Keratinocyte (primary cell): ENCODE results near the gene FBXL17. TPM values are rescaled to one million over a fixed set of nuclear protein-coding genes. Genes with fewer than 3 reads are reported as not detected.

ENCODE experiments used
- DNase-seq: peaks from one replicate; pipeline ENCODE4 v3.0.0-alpha.2; 2011; ENCODE audit warnings: low read depth, missing footprints, low spot score
- FAIRE-seq: peaks from 2 replicates; lab custom pipeline; 2011; peaks lifted over from hg19 to GRCh38; lab: Jason Lieb, UNC
- H2AFZ ChIP-seq: 2 replicates; pipeline ENCODE4 v1.6.0; 2012; ENCODE audit warnings: low read length, control low read depth, inconsistent platforms; ENCODE audit not compliant: control insufficient read depth
- H3K27ac ChIP-seq: 2 replicates; pipeline ENCODE4 v1.5.1; 2011; ENCODE audit warnings: low read length; ENCODE audit not compliant: control insufficient read depth, insufficient read depth
- H3K27me3 ChIP-seq: 3 replicates; pipeline ENCODE4 v1.6.0; 2011; ENCODE audit warnings: low read length; ENCODE audit not compliant: control insufficient read depth, insufficient read depth; ENCODE audit errors: extremely low read depth
- H3K36me3 ChIP-seq, 2 experiments: 2 replicates in 1 of 2; 3 replicates in 1 of 2; pipeline ENCODE4 v1.5.1; 2011; ENCODE audit warnings: low read length in 2 of 2, mild to moderate bottlenecking in 1 of 2; ENCODE audit not compliant: control insufficient read depth in 2 of 2, insufficient read depth in 2 of 2; ENCODE audit errors: extremely low read depth in 1 of 2
- H3K4me1 ChIP-seq: 3 replicates; pipeline ENCODE4 v1.5.1; 2011; ENCODE audit warnings: low read length; ENCODE audit not compliant: control insufficient read depth, insufficient read depth; ENCODE audit errors: extremely low read depth
- H3K4me2 ChIP-seq: 3 replicates; pipeline ENCODE4 v1.6.0; 2011; ENCODE audit warnings: low read depth, low read length; ENCODE audit not compliant: control insufficient read depth, insufficient read depth; ENCODE audit errors: extremely low read depth
- H3K4me3 ChIP-seq, 3 experiments: fragments of 200-600 bp in 1 of 3; sonication (generic) in 1 of 3; 2 replicates in 2 of 3; 3 replicates in 1 of 3; pipeline ENCODE4 v1.5.1; 2011 to 2016; ENCODE audit warnings: low read length in 3 of 3, mild to moderate bottlenecking in 3 of 3, control low read depth in 2 of 3, inconsistent platforms in 1 of 3, low read depth in 1 of 3, mixed read lengths in 1 of 3, mixed run types in 1 of 3, moderate library complexity in 1 of 3; ENCODE audit not compliant: control insufficient read depth in 2 of 3, insufficient read depth in 2 of 3; ENCODE audit errors: extremely low read depth in 1 of 3
- H3K79me2 ChIP-seq: 2 replicates; pipeline ENCODE4 v1.6.0; 2012; ENCODE audit warnings: low read length; ENCODE audit not compliant: control insufficient read depth, insufficient read depth
- H3K9ac ChIP-seq: 3 replicates; pipeline ENCODE4 v1.6.0; 2011; ENCODE audit warnings: low read length; ENCODE audit not compliant: control insufficient read depth, insufficient read depth; ENCODE audit errors: extremely low read depth
- H3K9me1 ChIP-seq: 3 replicates; pipeline ENCODE4 v1.6.0; 2011; ENCODE audit warnings: low read length; ENCODE audit not compliant: control insufficient read depth, insufficient read depth; ENCODE audit errors: extremely low read depth
- H3K9me3 ChIP-seq: 2 replicates; pipeline ENCODE4 v1.5.1; 2012; ENCODE audit warnings: low read depth, low read length; ENCODE audit not compliant: control insufficient read depth
- H4K20me1 ChIP-seq: 3 replicates; pipeline ENCODE4 v1.6.0; 2011; ENCODE audit warnings: low read length; ENCODE audit not compliant: control insufficient read depth, insufficient read depth; ENCODE audit errors: extremely low read depth
- CTCF ChIP-seq, 3 experiments: IDR thresholded peaks in 1 of 3; conservative IDR thresholded peaks in 1 of 3; optimal IDR thresholded peaks in 1 of 3; 2 replicates in 2 of 3; 3 replicates in 1 of 3; pipeline versions ENCODE3 to v1.5.1; 2011; ENCODE audit warnings: low read length in 3 of 3, mild to moderate bottlenecking in 3 of 3, moderate library complexity in 2 of 3, control low read depth in 1 of 3, inconsistent platforms in 1 of 3; ENCODE audit not compliant: insufficient read depth in 2 of 3; ENCODE audit errors: extremely low read depth in 1 of 3
- EZH2 ChIP-seq: IDR thresholded peaks from one replicate; pipeline ENCODE4 v1.6.1; 2012; ENCODE audit warnings: inconsistent platforms, mild to moderate bottlenecking, low read length, moderate library complexity
- dilution Hi-C: fragments of 300-500 bp; cut with MboI; formaldehyde crosslinking; loops from one replicate; pipeline ENCODE4 v1.7.0; 2020; ENCODE audit warnings: low sequenced_read_pairs; ENCODE audit not compliant: extremely low pct_ligation_motif_present
- polyA plus RNA-seq, 5 experiments: library from polyadenylated mRNA; depleted of rRNA in 3 of 5; stranded (reverse) in 3 of 5; stranded (forward) in 1 of 5; unstranded in 1 of 5; fragments of >200 nt; gene quantifications; 1 replicate in 1 of 5; 2 replicates in 3 of 5; 3 replicates in 1 of 5; pipeline versions ENCODE4 v1.2.1 to v1.2.3, GENCODE V29; 2011 to 2012; ENCODE audit warnings: missing spikeins in 2 of 5, low read depth in 1 of 5, low replicate concordance in 1 of 5

Gene FBXL17
- polyA plus RNA-seq, 1 donor (not counting 4 experiments of a cell fraction or from before 2014, with no cell fraction given): 5.7 TPM

DNA sequence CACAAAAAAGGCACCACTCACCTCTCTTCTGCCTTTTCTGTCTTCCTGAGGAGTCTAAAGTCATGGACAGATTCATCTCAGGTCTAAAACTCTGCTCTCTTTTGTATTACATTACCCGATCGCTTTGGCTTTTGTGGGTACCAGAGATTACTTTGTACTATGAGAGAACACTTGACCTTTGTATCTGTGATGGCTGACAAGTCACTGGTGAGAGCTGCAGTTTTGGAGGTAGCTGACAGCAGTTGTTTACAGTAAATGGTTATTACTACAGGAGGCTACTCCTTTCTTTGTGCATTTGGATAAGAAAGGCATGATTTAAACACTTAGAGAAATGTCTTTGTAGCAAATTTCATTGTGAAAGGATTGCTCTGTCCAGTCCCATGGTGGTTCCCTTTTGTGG, 307.3 kb downstream of the FBXL17 start:
- dilution Hi-C loops: no loop called here

DNA sequence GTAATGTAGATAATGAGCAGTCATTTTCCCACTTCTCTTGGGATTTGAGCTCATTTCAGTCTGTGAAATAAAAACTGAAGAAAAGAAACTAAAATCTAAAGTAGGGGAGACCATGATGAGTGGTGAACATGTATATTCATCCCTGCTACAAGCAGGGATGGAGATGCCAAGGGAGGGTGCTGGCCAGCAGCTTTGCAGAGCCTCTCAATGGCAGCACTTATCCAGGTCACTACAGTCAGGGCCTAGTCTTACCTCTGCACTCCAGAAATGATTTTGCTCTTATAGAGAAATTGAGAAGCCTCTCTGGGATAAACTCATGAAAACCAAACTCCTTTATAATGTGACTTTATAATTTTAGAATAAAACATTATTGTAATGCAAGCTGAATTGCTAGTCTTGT, 317.6 kb downstream of the FBXL17 start:
- Histone ChIP-seq H3K36me3 (no peaks in the 10 kb centered on the region), H3K27me3 (no peaks in the 10 kb centered on the region), H4K20me1 (no peaks in the 10 kb centered on the region), H3K4me3 (no peak overlapping the region), H3K4me2 (no peak overlapping the region), H3K27ac (no peak overlapping the region), H3K9me3 (no peaks in the 10 kb centered on the region), H3K79me2 (no peaks in the 10 kb centered on the region), H3K4me1 (no peaks in the 10 kb centered on the region), H2AFZ (no peak overlapping the region), H3K9me1 (no peaks in the 10 kb centered on the region), H3K9ac (no peak overlapping the region)
- dilution Hi-C loops: no loop called here
- no peak for DNase-seq
- no peak for TF ChIP-seq EZH2
- no peak for TF ChIP-seq CTCF (optimal IDR thresholded peaks at IDR 0.05 in 1 of 3, IDR thresholded peaks at IDR 0.05 in 1 of 3, conservative IDR thresholded peaks at IDR 0.05 in 1 of 3; ENCODE audit: extremely low read depth in 1 of 3, insufficient read depth in 2 of 3, low read length in 3 of 3)
- FAIRE-seq: no peak

More for the DNA sequence above, 307.3 kb downstream of the FBXL17 start:
- H3K4me2 ChIP-seq: no peak overlapping the region
- H3K9ac ChIP-seq: no peak overlapping the region
- FAIRE-seq: no peak
- no peak overlapping the region for H3K27ac ChIP-seq
- TF ChIP-seq CTCF (optimal IDR thresholded peaks at IDR 0.05 in 1 of 3, IDR thresholded peaks at IDR 0.05 in 1 of 3, conservative IDR thresholded peaks at IDR 0.05 in 1 of 3; ENCODE audit: extremely low read depth in 1 of 3, insufficient read depth in 2 of 3, low read length in 3 of 3): no peak
- TF ChIP-seq EZH2: no peak
- no peaks in the 10 kb centered on the region for H3K79me2 ChIP-seq
- no peaks in the 10 kb centered on the region for H3K36me3 ChIP-seq
- H3K4me3 ChIP-seq: no peak overlapping the region
- no peaks in the 10 kb centered on the region for H3K27me3 ChIP-seq
- H2AFZ ChIP-seq: no peak overlapping the region
- no peak for DNase-seq
- no peaks in the 10 kb centered on the region for H3K9me1 ChIP-seq
- H3K9me3 ChIP-seq: no peaks in the 10 kb centered on the region
- no peaks in the 10 kb centered on the region for H4K20me1 ChIP-seq
- no peaks in the 10 kb centered on the region for H3K4me1 ChIP-seq
